Measurements from ENCODE around the gene NUP62.
A peak's percentile ranks its signal among the peaks of the same experiment; 100 is the strongest.

Gene NUP62

DNA sequence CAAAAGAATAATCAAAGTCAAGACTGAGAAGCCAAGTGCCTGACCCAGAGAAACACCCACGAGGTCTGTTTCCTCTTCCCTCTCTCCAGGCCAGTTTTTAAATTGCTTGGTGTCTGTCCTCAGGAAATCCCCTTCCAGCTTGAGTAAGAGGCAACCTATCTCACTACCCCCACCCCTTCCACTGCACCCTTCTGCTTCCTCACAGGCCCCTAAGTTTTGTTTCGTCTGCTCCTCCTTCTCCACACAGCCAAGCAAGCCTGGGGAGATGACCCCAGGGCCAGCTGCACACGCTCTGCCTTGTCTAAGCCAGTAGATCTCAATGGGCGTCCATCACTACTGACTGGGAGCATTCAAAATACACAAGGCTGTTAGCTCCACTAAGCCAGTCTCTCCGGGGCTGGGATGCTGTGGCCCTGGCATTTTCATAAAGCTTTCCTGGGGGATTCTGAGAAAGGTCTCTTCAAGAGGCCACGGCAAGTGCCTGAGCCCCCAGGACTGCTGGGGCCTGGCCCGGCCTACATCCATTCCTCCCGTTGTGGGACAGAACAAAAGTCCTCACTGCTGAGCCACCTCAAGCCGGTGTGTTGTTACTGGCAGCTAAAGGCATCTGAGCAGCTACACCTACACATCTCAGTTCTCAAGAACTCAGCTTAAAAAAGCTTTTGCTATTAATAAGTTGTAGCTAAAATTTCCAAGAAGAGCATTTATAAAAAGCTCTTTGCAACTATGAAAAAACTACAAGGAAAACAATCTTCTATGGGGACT, 17.7 kb downstream of the NUP62 start:
- H3K4me3 ChIP-seq (ENCODE audit: low read length) = no peak overlapping the region
- H3K9me3 ChIP-seq (ENCODE audit: insufficient read depth, low read depth, low read length) = no peaks in the 10 kb centered on the region
- no peak overlapping the region for H3K9ac ChIP-seq (ENCODE audit: low read depth, low read length)
- H3K27me3 ChIP-seq (ENCODE audit: insufficient read depth, low read length) = no peaks in the 10 kb centered on the region
- no peak overlapping the region for H3K27ac ChIP-seq (ENCODE audit: low read depth, low read length)
- peaks cover 82% of the 10 kb centered on the region for H3K36me3 ChIP-seq (ENCODE audit: insufficient read depth, low read length)
- no peaks in the 10 kb centered on the region for H3K4me1 ChIP-seq (ENCODE audit: insufficient read depth, low read length)
- 84% methylated on average over 9 of the region's 9 CpGs for WGBS

DNA sequence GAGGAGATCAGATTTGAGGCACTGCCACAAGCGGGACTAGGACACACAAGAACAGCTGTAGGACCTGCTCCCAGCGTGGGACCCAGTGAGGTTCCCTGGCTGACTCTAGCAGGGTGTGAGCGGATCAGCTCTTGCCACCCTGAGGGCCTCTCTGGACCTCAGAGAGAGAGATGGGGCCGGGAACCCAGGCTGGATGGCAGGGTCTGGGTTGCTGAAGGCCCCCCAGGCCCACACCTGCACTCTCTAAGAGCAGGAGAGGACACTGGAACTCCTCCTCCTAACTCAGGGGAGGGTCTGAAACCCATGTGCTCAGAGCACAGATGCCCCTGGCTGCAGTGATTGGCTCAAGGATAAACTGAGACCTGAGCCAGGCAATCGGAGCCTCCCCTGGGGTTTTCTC, 19.1 kb downstream of the NUP62 start:
- no peaks in the 10 kb centered on the region for H3K4me1 ChIP-seq (ENCODE audit: insufficient read depth, low read length)
- peaks cover 74% of the 10 kb centered on the region for H3K36me3 ChIP-seq (ENCODE audit: insufficient read depth, low read length)
- no peak overlapping the region for H3K27ac ChIP-seq (ENCODE audit: low read depth, low read length)
- no peaks in the 10 kb centered on the region for H3K27me3 ChIP-seq (ENCODE audit: insufficient read depth, low read length)
- no peak overlapping the region for H3K9ac ChIP-seq (ENCODE audit: low read depth, low read length)
- H3K4me3 ChIP-seq (ENCODE audit: low read length) = no peak overlapping the region
- H3K9me3 ChIP-seq (ENCODE audit: insufficient read depth, low read depth, low read length) = no peaks in the 10 kb centered on the region
- WGBS = 93% methylated on average over 5 of the region's 5 CpGs

DNA sequence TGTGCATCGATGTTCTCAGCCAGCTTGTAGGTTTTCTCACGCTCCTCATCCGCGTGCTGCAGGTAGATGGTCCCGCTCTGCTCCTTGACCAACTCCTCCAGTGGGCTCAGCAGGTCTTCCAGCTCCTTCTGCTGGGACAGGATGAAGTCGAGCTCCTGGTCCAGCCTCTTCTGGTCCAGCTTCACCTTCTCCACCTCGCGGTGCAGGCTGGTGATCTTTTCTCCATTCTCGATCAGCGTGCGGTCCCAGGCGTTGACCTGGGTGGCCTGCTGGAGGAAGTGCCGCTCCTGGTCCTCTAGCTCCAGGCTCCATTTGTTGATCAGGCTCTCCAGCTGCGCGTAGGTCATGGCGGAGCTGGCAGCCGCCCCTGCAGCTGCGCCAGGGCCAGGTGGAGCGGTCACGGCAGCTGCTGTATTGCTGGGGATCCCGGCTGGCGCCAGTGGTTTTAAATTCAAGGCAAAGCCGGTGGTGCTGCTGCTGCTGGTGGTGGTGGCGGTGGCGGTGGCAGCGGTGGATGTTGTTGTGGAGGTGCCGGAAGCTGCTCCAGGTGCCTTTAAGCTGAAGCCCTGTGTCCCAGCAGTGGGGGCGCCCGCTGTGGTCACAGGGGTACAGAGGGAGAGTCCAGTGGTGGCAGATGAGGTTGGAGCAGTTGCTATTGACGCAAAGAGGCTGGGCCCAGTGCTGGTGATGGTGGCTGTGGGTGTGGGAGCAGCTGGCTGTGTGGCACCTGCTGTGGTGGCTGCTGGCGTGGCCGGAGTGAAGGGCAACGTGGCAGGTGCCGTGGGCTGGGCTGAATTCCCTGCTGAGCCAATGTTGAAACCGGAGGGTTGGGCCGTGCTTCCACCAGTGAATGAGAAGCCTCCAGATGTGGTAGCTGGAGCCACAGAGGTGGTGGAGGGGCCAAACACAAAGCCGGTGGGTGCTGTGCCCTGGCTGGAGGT, 20.6 kb downstream of the NUP62 start:
- Histone ChIP-seq H3K4me1 (ENCODE audit: insufficient read depth, low read length) (no peaks in the 10 kb centered on the region), H3K27ac (ENCODE audit: low read depth, low read length) (no peak overlapping the region), H3K27me3 (ENCODE audit: insufficient read depth, low read length) (no peaks in the 10 kb centered on the region), H3K4me3 (ENCODE audit: low read length) (no peak overlapping the region), H3K9me3 (ENCODE audit: insufficient read depth, low read depth, low read length) (no peaks in the 10 kb centered on the region), H3K9ac (ENCODE audit: low read depth, low read length) (no peak overlapping the region), H3K36me3 (ENCODE audit: insufficient read depth, low read length) (peaks cover 62% of the 10 kb centered on the region)
- 96% methylated on average over 37 of the region's 37 CpGs for WGBS

DNA sequence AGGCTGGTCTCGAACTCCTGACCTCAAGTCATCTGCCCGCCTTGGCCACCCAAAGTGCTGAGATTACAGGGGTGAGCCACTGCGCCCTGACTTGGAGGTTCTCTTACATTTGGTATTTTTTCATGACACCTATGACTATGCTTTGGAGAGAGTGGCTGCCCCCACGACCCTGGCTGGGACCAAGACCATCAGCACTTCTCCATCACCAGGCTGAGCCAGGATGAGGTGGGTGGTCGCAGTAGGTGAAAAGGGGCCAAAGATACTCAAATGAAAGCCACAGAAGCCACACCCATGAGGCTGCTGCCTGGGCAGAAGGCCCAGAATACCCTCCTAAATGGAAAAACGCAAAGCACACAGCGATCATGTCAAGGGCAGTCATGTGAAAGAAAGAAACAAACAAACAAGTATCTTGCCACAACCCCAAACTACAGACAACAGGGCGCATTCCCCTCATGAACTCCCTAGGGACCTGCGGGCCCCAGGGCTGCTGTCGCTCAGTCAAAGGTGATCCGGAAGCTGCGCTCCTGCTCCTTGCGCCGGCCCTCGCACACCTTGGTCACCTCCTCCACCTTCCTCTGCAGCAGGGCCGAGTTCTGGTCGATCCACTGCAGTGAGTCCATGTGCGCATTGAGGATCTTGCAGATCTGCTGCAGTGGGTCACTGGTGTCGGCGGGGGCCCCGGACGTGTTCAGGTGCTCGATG, 21.4 kb downstream of the NUP62 start:
- Histone ChIP-seq H3K27ac (ENCODE audit: low read depth, low read length) (no peak overlapping the region), H3K4me3 (ENCODE audit: low read length) (no peak overlapping the region), H3K36me3 (ENCODE audit: insufficient read depth, low read length) (peaks cover 56% of the 10 kb centered on the region), H3K9me3 (ENCODE audit: insufficient read depth, low read depth, low read length) (no peaks in the 10 kb centered on the region), H3K27me3 (ENCODE audit: insufficient read depth, low read length) (no peaks in the 10 kb centered on the region), H3K9ac (ENCODE audit: low read depth, low read length) (no peak overlapping the region), H3K4me1 (ENCODE audit: insufficient read depth, low read length) (no peaks in the 10 kb centered on the region)
- 95% methylated on average over 23 of the region's 23 CpGs for WGBS

DNA sequence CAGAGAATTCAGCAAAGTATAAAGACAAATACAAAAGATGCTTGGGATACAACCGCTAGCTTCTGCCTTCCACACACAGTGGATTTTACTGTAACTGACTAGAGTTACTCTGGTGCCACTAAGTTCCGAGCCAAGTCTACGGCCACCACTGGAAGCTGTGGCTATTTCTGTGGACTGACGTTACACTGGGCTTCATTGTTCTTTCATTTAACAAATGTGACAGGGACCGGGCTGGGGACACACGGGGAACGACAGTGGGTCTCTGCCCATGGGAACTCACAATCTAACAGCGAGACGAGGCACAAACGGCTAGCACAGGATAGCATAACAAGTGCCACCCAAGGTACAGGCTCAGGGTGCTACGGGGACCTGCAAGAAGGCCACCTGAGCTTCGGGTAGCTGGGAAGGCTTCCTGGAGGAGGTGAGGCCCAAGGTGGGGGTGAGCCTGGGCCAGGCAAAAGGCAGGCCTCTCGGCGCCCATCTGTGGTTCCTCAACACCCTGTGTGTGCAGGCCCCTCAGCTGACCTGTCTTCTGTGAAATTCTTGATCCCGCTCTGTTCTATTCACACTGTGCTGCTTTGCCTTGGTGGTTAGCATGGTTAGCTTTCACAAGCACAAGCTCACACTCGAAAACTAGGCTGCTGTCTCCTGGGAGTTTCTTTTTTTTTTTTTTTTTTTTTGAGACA, 22.3 kb downstream of the NUP62 start:
- WGBS = 89% methylated on average over 16 of the region's 16 CpGs
- Histone ChIP-seq H3K36me3 (ENCODE audit: insufficient read depth, low read length) (peaks cover 49% of the 10 kb centered on the region), H3K4me3 (ENCODE audit: low read length) (no peak overlapping the region), H3K27me3 (ENCODE audit: insufficient read depth, low read length) (no peaks in the 10 kb centered on the region), H3K9me3 (ENCODE audit: insufficient read depth, low read depth, low read length) (no peaks in the 10 kb centered on the region), H3K9ac (ENCODE audit: low read depth, low read length) (no peak overlapping the region), H3K27ac (ENCODE audit: low read depth, low read length) (peak overlapping the region; percentile 9; the same call in 1 of the 2 replicates), H3K4me1 (ENCODE audit: insufficient read depth, low read length) (no peaks in the 10 kb centered on the region)

DNA sequence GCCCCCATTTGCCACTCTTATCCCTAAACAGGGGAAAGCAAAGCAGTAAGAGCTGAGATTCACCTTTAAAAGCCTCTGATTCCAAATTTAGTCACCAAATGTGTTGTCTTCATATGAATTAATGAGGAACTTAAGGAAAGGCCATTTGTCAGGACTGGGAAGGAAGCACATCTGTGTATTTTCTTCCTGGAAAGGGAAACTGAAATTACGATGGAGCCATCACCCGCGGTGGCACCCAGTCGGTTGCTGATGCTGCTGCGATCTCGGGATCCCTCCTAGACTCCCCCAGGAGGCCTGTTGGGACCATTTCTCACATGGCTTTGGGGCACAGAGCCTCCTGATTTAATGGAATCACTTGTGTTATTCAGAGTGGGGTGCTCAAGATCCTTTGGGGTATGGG, 25.2 kb downstream of the NUP62 start:
- H3K27me3 ChIP-seq (ENCODE audit: insufficient read depth, low read length) = no peaks in the 10 kb centered on the region
- no peaks in the 10 kb centered on the region for H3K4me1 ChIP-seq (ENCODE audit: insufficient read depth, low read length)
- no peak overlapping the region for H3K4me3 ChIP-seq (ENCODE audit: low read length)
- H3K9me3 ChIP-seq (ENCODE audit: insufficient read depth, low read depth, low read length) = no peaks in the 10 kb centered on the region
- WGBS = 93% methylated on average over 6 of the region's 6 CpGs
- no peak overlapping the region for H3K27ac ChIP-seq (ENCODE audit: low read depth, low read length)
- peaks cover 22% of the 10 kb centered on the region for H3K36me3 ChIP-seq (ENCODE audit: insufficient read depth, low read length)
- no peak overlapping the region for H3K9ac ChIP-seq (ENCODE audit: low read depth, low read length)

DNA sequence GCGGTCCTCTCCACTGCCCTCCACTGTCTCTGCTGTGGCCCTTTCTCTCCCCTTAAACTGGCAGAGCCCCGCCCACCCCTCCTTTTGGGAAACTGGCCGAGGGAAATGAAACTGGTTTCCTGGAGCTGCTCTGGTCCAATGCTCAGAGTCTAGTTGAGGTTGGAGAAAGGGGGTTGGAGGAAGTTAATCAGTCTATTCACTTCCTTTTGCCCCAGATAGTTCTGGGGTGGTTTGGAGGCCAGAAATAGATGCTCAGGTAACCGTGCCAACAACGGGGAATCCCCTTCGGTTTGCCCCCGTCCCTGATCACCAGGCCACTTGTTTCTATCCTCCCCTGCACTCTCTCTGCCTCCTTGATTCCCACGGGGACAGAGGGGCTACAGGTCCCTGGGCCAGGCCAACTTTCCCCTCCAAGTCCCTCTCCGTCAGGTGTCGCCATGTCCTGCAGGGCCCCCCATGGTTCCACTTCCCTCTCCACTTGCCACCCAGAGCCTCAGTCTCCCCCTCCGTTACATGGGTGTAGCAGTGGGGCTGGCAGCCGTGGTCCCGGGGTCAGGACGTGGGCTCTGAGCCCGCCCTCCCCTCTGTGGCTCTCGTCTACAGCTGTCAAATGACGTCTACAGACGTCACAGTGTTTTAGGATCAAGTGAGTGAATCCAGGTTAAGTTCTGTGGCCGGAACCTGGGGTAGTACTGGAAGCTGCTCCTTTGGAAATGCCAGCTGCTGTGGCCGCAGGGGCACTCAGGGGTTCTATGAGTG, 32.3 kb downstream of the NUP62 start, which contains the start of gene IL4I1:
TSS of gene IL4I1 (minus strand) at position 25 of the 759 bp plus-strand sequence. CDS start 727 bp downstream, outside the sequence.
- Histone ChIP-seq H3K4me1 (ENCODE audit: insufficient read depth, low read length) (no peaks in the 10 kb centered on the region), H3K36me3 (ENCODE audit: insufficient read depth, low read length) (no peaks in the 10 kb centered on the region), H3K27ac (ENCODE audit: low read depth, low read length) (no peak within 1 kb of the TSS), H3K9ac (ENCODE audit: low read depth, low read length) (no peak within 1 kb of the TSS), H3K4me3 (ENCODE audit: low read length) (no peak within 1 kb of the TSS), H3K9me3 (ENCODE audit: insufficient read depth, low read depth, low read length) (no peaks in the 10 kb centered on the region), H3K27me3 (ENCODE audit: insufficient read depth, low read length) (no peaks in the 10 kb centered on the region; the same call in none of the 2 replicates)
- 57% methylated on average over 20 of the region's 20 CpGs for WGBS

DNA sequence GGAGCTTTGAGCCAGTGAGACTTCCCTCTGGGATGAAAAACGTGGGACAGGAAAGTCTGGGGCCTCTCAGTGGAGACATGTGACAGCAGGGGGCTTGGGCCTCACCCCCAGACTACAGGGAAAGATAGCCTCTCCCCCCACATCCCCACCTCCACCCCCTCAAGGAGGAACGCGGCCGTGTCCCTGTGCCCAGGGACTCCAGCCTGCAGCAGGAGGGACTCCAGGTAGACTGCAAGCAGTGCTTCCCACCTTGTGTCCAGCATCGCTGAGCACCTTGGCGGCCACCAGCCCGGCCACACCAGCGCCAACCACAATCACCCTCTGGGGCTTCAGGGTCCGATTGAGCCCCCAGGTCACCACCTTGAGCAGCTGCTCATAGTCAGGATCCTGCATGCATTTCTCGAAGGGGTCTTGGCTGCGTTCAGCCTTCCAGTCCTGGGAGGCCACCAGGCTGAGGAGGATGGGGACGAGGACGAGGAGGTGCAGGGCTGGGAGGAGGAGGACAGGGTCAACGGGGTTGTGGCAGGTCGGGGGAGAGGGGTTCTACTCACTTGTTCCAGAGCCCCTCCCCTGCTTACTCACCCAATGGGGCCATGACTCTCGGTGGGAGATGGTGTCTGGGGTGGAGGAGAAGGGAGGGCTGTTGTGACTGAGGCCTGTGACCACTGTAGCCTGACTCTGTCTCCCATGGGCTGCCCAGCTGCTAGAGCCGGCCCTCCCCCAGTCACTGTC, 33.6 kb downstream of the NUP62 start:
- Histone ChIP-seq H3K4me3 (ENCODE audit: low read length) (no peak overlapping the region), H3K36me3 (ENCODE audit: insufficient read depth, low read length) (no peaks in the 10 kb centered on the region), H3K9ac (ENCODE audit: low read depth, low read length) (no peak overlapping the region), H3K4me1 (ENCODE audit: insufficient read depth, low read length) (peaks cover 7% of the 10 kb centered on the region; the same call in 1 of the 2 replicates), H3K27me3 (ENCODE audit: insufficient read depth, low read length) (peaks cover 2% of the 10 kb centered on the region), H3K27ac (ENCODE audit: low read depth, low read length) (no peak overlapping the region), H3K9me3 (ENCODE audit: insufficient read depth, low read depth, low read length) (no peaks in the 10 kb centered on the region)
- 81% methylated on average over 17 of the region's 17 CpGs for WGBS

DNA sequence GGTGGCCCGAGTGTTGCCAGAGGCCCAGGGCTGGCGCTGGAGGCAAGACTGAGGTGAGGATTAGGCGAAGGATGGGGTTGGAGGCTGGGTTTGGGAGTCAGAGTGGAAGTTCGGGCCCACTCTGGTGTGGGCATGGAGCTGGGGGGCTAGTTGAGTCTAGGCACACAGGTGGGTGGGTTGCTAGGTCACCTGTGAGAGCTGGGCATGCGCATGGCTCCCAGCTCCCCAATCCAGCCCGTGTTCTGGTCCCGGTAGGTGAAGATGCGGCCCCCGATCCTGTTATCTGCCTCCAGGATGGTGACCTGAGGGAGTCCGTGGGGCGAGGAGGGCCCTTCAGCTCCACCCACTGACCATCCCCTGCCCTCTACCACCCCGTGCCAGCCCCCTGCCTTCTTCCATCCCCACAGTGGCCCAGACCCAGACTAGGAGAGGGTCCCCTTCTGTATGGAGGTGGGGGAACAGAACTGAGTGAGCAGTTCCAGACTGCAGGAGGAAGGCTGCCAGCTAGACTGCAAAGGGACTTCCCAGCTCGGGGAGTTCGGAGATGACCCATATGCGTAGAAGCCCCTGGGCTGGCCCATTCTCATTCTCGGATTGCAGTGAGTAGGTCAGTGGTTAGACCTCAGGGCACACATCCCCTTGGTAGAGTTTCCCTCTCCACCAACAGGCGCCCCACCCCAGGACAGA, 34.3 kb downstream of the NUP62 start:
- Histone ChIP-seq H3K27me3 (ENCODE audit: insufficient read depth, low read length) (peaks cover 2% of the 10 kb centered on the region), H3K4me1 (ENCODE audit: insufficient read depth, low read length) (peaks cover 7% of the 10 kb centered on the region; the same call in 1 of the 2 replicates), H3K36me3 (ENCODE audit: insufficient read depth, low read length) (no peaks in the 10 kb centered on the region), H3K27ac (ENCODE audit: low read depth, low read length) (no peak overlapping the region), H3K9me3 (ENCODE audit: insufficient read depth, low read depth, low read length) (no peaks in the 10 kb centered on the region), H3K4me3 (ENCODE audit: low read length) (no peak overlapping the region), H3K9ac (ENCODE audit: low read depth, low read length) (no peak overlapping the region)
- 92% methylated on average over 17 of the region's 17 CpGs for WGBS
